Measurements from ENCODE around the gene PDE3A.

Gene PDE3A

DNA sequence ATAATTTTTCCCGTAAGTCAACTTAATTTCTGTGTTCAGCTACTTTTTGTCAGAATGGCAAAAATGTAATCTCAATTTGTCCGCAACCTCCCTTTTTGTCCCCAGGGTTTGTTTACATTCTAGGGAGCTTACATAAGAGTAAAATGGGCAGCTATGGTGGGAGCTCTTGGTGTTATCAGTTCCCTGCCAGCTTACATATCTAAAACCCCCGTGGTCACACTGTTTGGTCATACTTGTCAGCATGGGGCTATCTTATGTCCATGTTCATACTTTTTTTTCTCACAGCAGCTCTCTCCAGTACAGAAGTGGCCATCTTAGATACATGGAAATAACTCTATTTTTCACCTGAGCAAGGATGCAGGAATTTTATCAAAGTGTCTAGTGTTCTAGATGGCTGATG, 343.5 kb downstream of the PDE3A start:
- Histone ChIP-seq H3K18ac (ENCODE audit: low read length) (no peak overlapping the region), H2AFZ (ENCODE audit: insufficient read depth, low read length, poor library complexity) (no peak overlapping the region), H3K4me2 (ENCODE audit: low read length) (peak overlapping the region; percentile 25), H3K23ac (ENCODE audit: low read length) (no peak overlapping the region), H3K14ac (ENCODE audit: low read length) (no peak overlapping the region), H2AK5ac (ENCODE audit: low read length) (no peak overlapping the region), H3K27me3 (ENCODE audit: insufficient read depth, low read length) (no peaks in the 10 kb centered on the region), H4K91ac (ENCODE audit: low read depth, low read length) (no peak overlapping the region), H3K36me3 (ENCODE audit: control insufficient read depth in 1 of 2, insufficient read depth in 2 of 2, low read length in 2 of 2) (no peaks in the 10 kb centered on the region), H3K4me1 (ENCODE audit: control insufficient read depth in 1 of 2, insufficient read depth in 2 of 2, low read length in 2 of 2) (peaks cover 0 to 6% of the 10 kb centered on the region in 2 experiments), H3K79me2 (ENCODE audit: control insufficient read depth, insufficient read depth, low read length, poor library complexity) (no peaks in the 10 kb centered on the region), H3K4ac (ENCODE audit: low read depth, low read length) (no peak overlapping the region), H3K27ac (ENCODE audit: low read depth, low read length) (no peak overlapping the region), H2BK5ac (ENCODE audit: low read depth, low read length, poor library complexity) (no peak overlapping the region), H4K12ac (ENCODE audit: low read depth, low read length) (no peak overlapping the region), H3K79me1 (ENCODE audit: low read length) (no peaks in the 10 kb centered on the region), H3K9ac (ENCODE audit: low read length) (no peak overlapping the region), H4K8ac (ENCODE audit: low read depth, low read length) (no peak overlapping the region), H2BK120ac (ENCODE audit: insufficient read depth, low read length, poor library complexity) (no peak overlapping the region), H3K9me3 (ENCODE audit: insufficient read depth, low read depth, low read length) (no peaks in the 10 kb centered on the region), H2BK12ac (ENCODE audit: low read length) (no peak overlapping the region), H3K4me3 (ENCODE audit: low read depth, low read length) (no peak overlapping the region)
- no CpG with 5 or more reads among the region's 3 CpGs for WGBS (ENCODE audit: extremely low coverage, insufficient coverage, insufficient read length)
- DNase-seq, result no peak

DNA sequence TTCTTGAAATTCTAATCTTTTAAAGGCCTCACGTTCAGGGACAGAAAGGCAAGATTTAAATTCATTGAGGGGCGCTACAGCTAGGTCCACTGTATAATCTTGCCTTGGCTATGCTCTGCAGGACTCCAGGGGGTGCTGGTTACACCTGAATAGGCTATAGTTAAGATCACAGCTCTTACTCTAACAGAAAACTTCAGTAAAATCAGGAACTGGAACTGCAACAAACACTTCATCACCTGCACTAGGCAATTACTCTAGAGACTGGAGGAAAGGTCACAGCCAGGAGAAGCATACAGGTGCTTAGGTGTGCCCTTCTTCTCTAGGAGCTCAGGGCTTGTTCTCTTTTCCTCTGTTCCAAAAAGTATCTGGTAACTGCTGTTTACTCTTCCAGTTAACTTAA, 347.7 kb downstream of the PDE3A start:
- no peaks in the 10 kb centered on the region for H3K36me3 ChIP-seq (ENCODE audit: control insufficient read depth in 1 of 2, insufficient read depth in 2 of 2, low read length in 2 of 2)
- no peaks in the 10 kb centered on the region for H3K79me2 ChIP-seq (ENCODE audit: control insufficient read depth, insufficient read depth, low read length, poor library complexity)
- H3K14ac ChIP-seq (ENCODE audit: low read length), result no peak overlapping the region
- no peak overlapping the region for H3K27ac ChIP-seq (ENCODE audit: low read depth, low read length)
- no peak overlapping the region for H3K4me2 ChIP-seq (ENCODE audit: low read length)
- H2AFZ ChIP-seq (ENCODE audit: insufficient read depth, low read length, poor library complexity), result no peak overlapping the region
- H2BK12ac ChIP-seq (ENCODE audit: low read length), result no peak overlapping the region
- WGBS (ENCODE audit: extremely low coverage, insufficient coverage, insufficient read length), result no CpG with 5 or more reads among the region's 2 CpGs
- H4K12ac ChIP-seq (ENCODE audit: low read depth, low read length), result no peak overlapping the region
- no peaks in the 10 kb centered on the region for H3K9me3 ChIP-seq (ENCODE audit: insufficient read depth, low read depth, low read length)
- H3K4ac ChIP-seq (ENCODE audit: low read depth, low read length), result no peak overlapping the region
- no peak overlapping the region for H2BK120ac ChIP-seq (ENCODE audit: insufficient read depth, low read length, poor library complexity)
- no peak overlapping the region for H2BK5ac ChIP-seq (ENCODE audit: low read depth, low read length, poor library complexity)
- no peak overlapping the region for H3K18ac ChIP-seq (ENCODE audit: low read length)
- no peak overlapping the region for H3K23ac ChIP-seq (ENCODE audit: low read length)
- no peak overlapping the region for H3K4me3 ChIP-seq (ENCODE audit: low read depth, low read length)
- H3K9ac ChIP-seq (ENCODE audit: low read length), result no peak overlapping the region
- H2AK5ac ChIP-seq (ENCODE audit: low read length), result no peak overlapping the region
- peaks cover 0 to 6% of the 10 kb centered on the region in 2 experiments for H3K4me1 ChIP-seq (ENCODE audit: control insufficient read depth in 1 of 2, insufficient read depth in 2 of 2, low read length in 2 of 2)
- no peaks in the 10 kb centered on the region for H3K27me3 ChIP-seq (ENCODE audit: insufficient read depth, low read length)
- H3K79me1 ChIP-seq (ENCODE audit: low read length), result no peaks in the 10 kb centered on the region
- no peak overlapping the region for H4K8ac ChIP-seq (ENCODE audit: low read depth, low read length)
- H4K91ac ChIP-seq (ENCODE audit: low read depth, low read length), result no peak overlapping the region
- DNase-seq, result no peak

- H3K14ac ChIP-seq (ENCODE audit: low read length), result no peak overlapping the region
Observed at GRCh38 chr12:20716985-20717384, 348.6 kb downstream of the PDE3A start.

DNA sequence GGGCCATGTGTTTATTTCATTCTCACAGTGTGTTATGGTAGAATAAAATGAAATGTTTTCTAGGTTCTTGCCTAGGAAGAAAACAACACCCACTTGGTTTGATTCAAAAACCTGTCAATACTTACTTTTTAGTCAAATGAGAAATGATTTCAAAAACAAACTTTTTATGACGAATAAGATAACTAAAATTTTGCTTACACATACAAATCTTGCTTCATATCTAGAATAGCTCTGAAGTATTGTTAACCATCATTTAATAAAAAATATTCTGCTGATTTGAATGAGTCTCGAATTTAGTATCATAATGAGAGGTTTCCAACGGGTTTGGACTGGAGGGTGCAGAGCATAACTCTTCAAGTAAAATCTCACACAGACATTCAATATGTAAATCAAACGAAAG, 350.0 kb downstream of the PDE3A start:
- Histone ChIP-seq H3K4ac (ENCODE audit: low read depth, low read length) (no peak overlapping the region), H3K9ac (ENCODE audit: low read length) (no peak overlapping the region), H3K36me3 (ENCODE audit: control insufficient read depth in 1 of 2, insufficient read depth in 2 of 2, low read length in 2 of 2) (no peaks in the 10 kb centered on the region), H3K27me3 (ENCODE audit: insufficient read depth, low read length) (no peaks in the 10 kb centered on the region), H2BK5ac (ENCODE audit: low read depth, low read length, poor library complexity) (no peak overlapping the region), H2AK5ac (ENCODE audit: low read length) (no peak overlapping the region), H2BK12ac (ENCODE audit: low read length) (no peak overlapping the region), H3K4me2 (ENCODE audit: low read length) (no peak overlapping the region), H2BK120ac (ENCODE audit: insufficient read depth, low read length, poor library complexity) (no peak overlapping the region), H2AFZ (ENCODE audit: insufficient read depth, low read length, poor library complexity) (no peak overlapping the region), H3K14ac (ENCODE audit: low read length) (no peak overlapping the region), H3K4me1 (ENCODE audit: control insufficient read depth in 1 of 2, insufficient read depth in 2 of 2, low read length in 2 of 2) (no peaks in the 10 kb centered on the region), H3K4me3 (ENCODE audit: low read depth, low read length) (no peak overlapping the region), H3K79me2 (ENCODE audit: control insufficient read depth, insufficient read depth, low read length, poor library complexity) (no peaks in the 10 kb centered on the region), H4K8ac (ENCODE audit: low read depth, low read length) (no peak overlapping the region), H3K79me1 (ENCODE audit: low read length) (no peaks in the 10 kb centered on the region), H3K23ac (ENCODE audit: low read length) (no peak overlapping the region), H3K9me3 (ENCODE audit: insufficient read depth, low read depth, low read length) (no peaks in the 10 kb centered on the region), H3K18ac (ENCODE audit: low read length) (no peak overlapping the region), H4K91ac (ENCODE audit: low read depth, low read length) (no peak overlapping the region), H3K27ac (ENCODE audit: low read depth, low read length) (no peak overlapping the region), H4K12ac (ENCODE audit: low read depth, low read length) (no peak overlapping the region)
- DNase-seq, result no peak
- WGBS (ENCODE audit: extremely low coverage, insufficient coverage, insufficient read length), result no CpG with 5 or more reads among the region's 4 CpGs

More at GRCh38 chr12:20716985-20717384, 348.6 kb downstream of the PDE3A start:
- no peak overlapping the region for H3K4ac ChIP-seq (ENCODE audit: low read depth, low read length)
- no peak overlapping the region for H3K18ac ChIP-seq (ENCODE audit: low read length)
- H3K27ac ChIP-seq (ENCODE audit: low read depth, low read length), result no peak overlapping the region
- H2AFZ ChIP-seq (ENCODE audit: insufficient read depth, low read length, poor library complexity), result no peak overlapping the region
- H3K9ac ChIP-seq (ENCODE audit: low read length), result no peak overlapping the region
- WGBS (ENCODE audit: extremely low coverage, insufficient coverage, insufficient read length), result no CpG with 5 or more reads among the region's 1 CpG
- no peaks in the 10 kb centered on the region for H3K36me3 ChIP-seq (ENCODE audit: control insufficient read depth in 1 of 2, insufficient read depth in 2 of 2, low read length in 2 of 2)
- no peak overlapping the region for H2BK120ac ChIP-seq (ENCODE audit: insufficient read depth, low read length, poor library complexity)
- H3K9me3 ChIP-seq (ENCODE audit: insufficient read depth, low read depth, low read length), result no peaks in the 10 kb centered on the region
- no peak for DNase-seq
- H3K4me1 ChIP-seq (ENCODE audit: control insufficient read depth in 1 of 2, insufficient read depth in 2 of 2, low read length in 2 of 2), result peaks cover 0 to 4% of the 10 kb centered on the region in 2 experiments
- H2BK5ac ChIP-seq (ENCODE audit: low read depth, low read length, poor library complexity), result no peak overlapping the region
- no peak overlapping the region for H3K4me3 ChIP-seq (ENCODE audit: low read depth, low read length)
- H3K23ac ChIP-seq (ENCODE audit: low read length), result no peak overlapping the region
- no peak overlapping the region for H4K91ac ChIP-seq (ENCODE audit: low read depth, low read length)
- no peak overlapping the region for H2AK5ac ChIP-seq (ENCODE audit: low read length)
- H3K4me2 ChIP-seq (ENCODE audit: low read length), result no peak overlapping the region
- no peaks in the 10 kb centered on the region for H3K27me3 ChIP-seq (ENCODE audit: insufficient read depth, low read length)
- H4K8ac ChIP-seq (ENCODE audit: low read depth, low read length), result no peak overlapping the region
- no peaks in the 10 kb centered on the region for H3K79me1 ChIP-seq (ENCODE audit: low read length)
- H3K79me2 ChIP-seq (ENCODE audit: control insufficient read depth, insufficient read depth, low read length, poor library complexity), result no peaks in the 10 kb centered on the region
- H2BK12ac ChIP-seq (ENCODE audit: low read length), result no peak overlapping the region
- no peak overlapping the region for H4K12ac ChIP-seq (ENCODE audit: low read depth, low read length)

Measured in trophoblast cell (in vitro differentiated cells and primary cell).